ENCODE measurements around the gene TGFBR2.

The TGFBR2 gene

DNA sequence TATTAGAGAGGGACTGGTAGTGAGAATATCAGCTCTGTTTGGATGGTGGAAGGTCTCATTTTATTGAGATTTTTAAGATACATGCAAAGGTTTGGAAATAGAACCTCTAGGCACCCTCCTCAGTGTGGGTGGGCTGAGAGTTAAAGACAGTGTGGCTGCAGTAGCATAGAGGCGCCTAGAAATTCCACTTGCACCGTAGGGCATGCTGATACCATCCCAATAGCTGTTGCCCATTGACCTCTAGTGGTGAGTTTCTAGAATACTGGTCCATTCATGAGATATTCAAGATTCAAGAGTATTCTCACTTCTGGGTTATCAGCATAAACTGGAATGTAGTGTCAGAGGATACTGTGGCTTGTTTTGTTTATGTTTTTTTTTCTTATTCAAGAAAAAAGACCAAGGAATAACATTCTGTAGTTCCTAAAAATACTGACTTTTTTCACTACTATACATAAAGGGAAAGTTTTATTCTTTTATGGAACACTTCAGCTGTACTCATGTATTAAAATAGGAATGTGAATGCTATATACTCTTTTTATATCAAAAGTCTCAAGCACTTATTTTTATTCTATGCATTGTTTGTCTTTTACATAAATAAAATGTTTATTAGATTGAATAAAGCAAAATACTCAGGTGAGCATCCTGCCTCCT lies 87.2 kb downstream of the TGFBR2 start:
- DNase-seq (ENCODE audit: low read depth), result no peak

GRCh38 chr3:30694148-30694547 lies 87.7 kb downstream of the TGFBR2 start:
- DNase-seq (ENCODE audit: low read depth), result no peak

- DNase-seq (ENCODE audit: low read depth), result no peak
Observed at GRCh38 chr3:30694668-30695067, 88.3 kb downstream of the TGFBR2 start.

- DNase-seq (ENCODE audit: low read depth), result no peak
Observed at GRCh38 chr3:30695302-30696061, 89.1 kb downstream of the TGFBR2 start.

GRCh38 chr3:30696403-30696819 lies 90.0 kb downstream of the TGFBR2 start:
- DNase-seq (ENCODE audit: low read depth), result no peak

DNA sequence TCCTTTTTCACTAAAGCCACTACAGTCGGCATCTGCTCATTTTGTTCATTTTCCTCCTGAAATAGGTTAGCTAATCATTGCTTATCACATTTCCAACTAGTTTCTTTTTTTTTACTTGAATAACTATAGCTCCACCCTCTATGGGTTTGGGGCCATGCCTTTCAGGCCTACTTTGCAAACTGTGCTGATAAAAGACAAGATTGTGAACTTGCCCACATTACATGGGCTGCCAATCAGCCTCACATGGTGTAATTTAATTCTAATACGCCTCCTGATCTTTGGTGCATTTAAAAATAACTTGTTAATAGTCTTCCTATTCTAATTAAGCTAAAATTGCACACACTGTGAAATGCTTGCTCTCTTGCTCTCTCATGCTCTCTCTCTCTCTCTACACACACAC lies 90.5 kb downstream of the TGFBR2 start:
- DNase-seq (ENCODE audit: low read depth), result no peak

- no peak for DNase-seq (ENCODE audit: low read depth)
Observed at GRCh38 chr3:30698549-30698948, 92.1 kb downstream of the TGFBR2 start.

DNA sequence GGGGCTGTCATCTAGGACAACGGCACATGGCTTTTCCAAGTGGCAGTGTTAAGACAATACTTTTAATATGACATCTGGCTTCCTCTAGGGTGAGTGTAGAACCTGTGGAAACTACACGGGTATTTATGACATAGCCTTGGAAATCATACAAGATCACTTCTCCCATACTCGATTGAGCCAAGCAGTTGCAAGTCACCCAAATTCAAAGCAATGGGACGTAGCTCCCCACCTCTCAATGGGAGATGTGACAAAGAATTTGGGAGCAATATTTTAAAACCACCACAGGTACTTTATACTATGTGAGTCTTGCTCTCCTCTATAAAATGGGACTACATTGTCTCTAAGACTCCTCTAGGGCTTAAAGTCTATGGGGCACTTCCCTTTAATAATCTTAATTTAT lies 93.5 kb downstream of the TGFBR2 start:
- DNase-seq (ENCODE audit: low read depth), result no peak

DNA sequence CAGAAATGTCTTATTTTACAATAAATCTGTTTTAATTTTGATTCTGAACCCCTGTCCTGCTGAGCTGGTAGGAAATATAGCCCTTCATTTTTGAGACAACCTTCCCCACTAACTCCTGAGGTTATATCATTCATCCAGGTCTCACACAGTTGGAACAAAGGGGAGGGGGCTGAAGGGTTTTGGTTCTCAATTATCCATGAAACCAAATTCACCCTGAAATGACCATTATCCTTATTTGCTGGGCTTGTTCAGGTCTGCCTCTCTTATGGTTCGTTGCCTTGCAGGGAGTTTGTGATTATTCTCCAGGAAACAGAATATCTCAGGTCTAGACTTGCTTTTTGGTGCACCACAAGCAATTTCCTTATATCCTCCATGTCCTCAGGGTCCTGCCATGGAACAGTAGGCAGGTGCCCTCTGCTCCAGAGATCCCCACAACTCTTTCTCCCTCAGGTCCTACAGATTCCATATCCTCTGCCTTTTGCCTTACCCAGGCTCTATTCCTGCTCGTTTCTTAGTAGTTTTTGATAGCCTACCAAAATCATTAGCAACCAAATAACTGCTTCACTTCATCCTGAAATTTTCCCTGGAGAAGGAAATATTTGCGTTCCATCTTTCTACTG lies 94.4 kb downstream of the TGFBR2 start:
- no peak for DNase-seq (ENCODE audit: low read depth)

DNA sequence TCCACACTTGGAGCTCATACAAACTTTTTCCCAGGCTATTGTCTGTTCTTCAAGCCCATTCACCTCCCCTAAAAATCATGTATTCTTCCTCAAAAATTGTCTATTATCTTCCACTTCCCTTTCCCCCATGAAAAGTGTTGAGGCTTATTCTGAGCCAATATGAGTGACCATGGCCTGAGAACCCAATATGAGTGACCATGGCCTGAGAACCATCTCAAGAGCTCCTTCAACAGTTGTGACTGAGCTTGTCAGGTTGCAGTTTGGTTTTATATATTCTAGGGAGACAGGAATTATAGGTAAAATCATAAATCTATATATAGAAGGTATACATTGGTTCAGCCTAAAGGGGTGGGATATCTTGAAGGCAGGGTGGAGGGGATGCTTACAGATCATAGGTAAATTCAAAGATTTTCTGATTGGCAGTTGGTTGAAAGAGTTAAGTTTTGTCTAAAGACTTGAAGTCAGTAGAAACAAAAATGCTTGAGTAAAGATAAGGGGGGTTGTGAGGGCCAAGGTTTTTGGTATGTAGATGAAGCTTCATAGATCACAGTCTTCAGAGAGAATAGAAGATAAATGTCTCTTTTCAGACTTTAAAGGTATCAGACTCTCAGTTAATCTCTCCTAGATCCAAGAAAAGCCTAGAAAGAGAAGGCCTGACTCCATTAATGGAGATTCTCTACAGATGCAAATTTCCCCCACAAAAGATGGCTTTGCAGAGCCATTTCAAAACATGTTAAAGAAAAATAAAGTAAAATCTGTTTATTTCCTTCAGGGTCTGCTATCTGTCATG lies 95.8 kb downstream of the TGFBR2 start:
- DNase-seq (ENCODE audit: low read depth), result no peak

DNA sequence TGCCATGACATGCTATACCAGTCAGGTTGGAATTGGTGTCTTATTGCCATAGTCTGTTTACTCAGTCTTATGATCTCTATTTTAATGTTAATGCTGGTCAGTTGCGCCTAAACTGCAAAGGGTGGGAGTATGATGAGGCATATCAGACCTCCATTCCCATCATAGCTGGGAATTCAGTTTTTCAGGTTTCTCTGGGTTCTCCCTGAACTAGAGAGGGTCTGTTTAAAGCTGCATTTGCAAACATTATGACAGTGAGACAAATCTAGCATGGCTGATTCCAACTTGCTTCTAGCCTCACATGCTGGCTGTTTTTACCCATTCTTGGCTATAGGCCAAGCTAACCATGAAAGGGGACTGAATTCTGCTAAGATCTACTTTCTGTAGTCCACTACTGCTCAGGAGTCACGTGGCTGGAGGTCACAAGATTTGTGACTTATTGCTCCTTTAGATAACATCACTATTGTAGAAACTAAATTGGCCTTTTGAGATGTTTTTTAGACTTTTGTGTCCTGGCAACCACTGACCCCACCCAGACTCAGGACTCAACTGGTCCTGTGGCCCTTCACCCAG lies 96.5 kb downstream of the TGFBR2 start:
- no peak for DNase-seq (ENCODE audit: low read depth)

DNA sequence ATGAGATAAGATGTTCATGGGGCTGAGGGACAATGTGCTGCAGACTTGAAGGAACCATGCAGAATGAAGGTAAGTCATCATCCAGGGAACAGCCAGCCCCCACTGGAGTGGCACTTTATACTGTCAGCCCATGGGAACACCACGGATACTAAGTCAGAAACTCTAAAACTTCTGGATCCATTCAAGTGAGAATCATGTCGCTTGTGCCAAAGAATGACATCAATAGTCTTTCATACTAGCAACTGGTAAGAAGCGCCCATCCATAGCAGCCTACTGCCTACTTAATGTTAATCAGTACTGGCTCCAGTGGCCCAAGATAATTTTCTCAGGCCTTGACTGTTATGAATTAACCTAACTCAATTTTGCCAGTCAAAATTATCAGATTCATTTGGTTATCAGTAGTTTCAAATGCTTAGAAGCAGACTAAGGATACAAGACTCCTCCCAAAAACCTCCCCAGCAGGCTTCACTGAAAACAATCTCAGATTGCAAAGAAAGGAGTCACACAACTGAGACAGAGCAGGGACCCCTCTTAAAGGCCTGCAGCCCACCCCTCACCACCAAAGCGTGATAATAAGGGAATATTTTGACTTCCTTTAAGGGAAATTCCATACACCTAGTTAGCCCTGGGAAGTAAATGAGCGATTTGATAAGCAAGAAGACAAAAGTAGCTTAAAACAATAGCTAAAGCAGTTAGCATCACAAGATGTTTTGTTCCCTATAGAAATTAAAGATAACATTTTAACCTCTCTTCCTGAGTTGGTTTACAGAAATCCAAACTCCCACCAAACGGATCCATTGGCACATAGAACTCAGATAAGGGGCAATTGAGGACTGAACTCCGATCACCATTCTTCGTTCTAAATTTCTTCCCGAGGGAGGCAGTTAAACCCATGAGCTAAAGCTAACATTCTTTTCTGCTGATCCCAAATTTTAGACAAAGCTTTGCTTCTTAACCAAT lies 98.8 kb downstream of the TGFBR2 start:
- DNase-seq (ENCODE audit: low read depth), result no peak

GRCh38 chr3:30707825-30708224 lies 101.4 kb downstream of the TGFBR2 start:
- DNase-seq (ENCODE audit: low read depth), result no peak

DNA sequence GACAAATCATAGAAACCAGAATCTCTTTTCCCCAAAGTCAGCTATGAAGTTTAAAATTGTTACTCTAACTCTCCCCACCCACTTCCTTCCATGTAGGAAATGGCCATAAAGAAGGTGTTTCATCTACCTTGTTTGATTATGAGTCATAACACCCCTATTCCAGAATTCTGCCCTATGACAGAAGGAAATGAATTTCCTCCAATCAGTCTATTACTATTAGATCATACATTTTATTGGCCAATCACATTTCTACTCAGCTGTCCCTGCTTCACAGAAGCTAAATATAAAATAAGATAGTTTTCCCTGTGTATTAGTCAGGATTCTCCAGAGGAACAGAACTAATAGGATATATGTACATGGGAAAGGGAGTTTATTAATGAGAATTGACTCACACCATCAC lies 102.1 kb downstream of the TGFBR2 start:
- no peak for DNase-seq (ENCODE audit: low read depth)

DNA sequence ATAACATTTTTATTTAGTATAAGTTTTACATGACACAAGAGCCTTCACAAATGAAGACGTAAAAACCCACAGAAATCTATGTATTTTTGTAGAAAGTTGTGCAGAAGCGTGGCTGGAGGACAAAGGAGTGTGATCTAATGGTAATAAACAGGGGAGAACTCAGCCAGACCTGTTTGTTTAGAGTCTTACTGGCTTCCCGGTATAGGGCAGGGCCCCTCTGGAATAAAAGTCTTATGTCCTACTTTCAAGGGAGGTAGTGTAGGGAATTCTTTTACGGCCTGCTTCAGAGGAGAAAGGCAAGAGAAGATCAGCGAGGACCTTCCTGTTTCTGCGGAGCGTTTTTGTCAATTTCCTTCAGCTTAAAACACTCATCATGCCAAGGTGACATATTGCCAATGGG lies 103.6 kb downstream of the TGFBR2 start:
- no peak for DNase-seq (ENCODE audit: low read depth)

- no peak for DNase-seq (ENCODE audit: low read depth)
Observed at GRCh38 chr3:30711151-30711550, 104.8 kb downstream of the TGFBR2 start.

DNA sequence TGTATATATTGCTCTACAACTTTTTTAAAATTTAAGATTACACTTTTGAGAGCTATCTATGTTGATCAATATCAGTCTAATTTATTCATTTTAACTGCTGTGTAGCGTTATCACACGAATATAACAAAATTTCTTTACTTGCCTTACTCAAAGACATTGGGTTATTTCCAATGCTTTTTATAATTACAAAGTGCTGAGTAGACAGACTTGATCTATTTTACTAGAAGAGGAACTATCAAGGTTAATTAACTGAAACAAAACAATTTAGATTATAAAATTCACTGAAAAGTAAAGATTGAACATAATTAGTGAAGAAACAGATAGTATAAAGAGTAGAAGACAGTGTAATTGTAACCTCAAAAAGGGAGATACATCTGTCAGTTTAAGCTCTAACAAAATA lies 105.5 kb downstream of the TGFBR2 start:
- DNase-seq (ENCODE audit: low read depth), result no peak

DNA sequence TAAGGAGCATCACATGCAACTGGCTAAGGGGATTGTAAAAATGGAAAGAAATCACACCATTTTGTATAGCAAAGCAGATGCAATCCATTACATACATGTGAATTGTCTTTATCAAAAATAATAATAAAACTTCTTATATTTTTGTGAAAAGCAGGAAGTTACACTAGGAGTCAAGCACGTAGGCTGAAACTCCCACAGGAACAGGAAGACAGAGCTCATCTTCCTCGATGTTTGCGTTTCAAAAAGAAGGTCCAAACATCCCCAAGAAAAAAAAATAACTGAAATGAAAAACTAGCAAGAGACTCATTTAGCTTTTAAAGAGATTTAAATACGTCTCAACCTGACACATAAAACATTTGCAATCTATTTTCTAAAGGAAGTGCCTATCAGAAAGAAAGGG lies 106.6 kb downstream of the TGFBR2 start:
- no peak for DNase-seq (ENCODE audit: low read depth)

DNA sequence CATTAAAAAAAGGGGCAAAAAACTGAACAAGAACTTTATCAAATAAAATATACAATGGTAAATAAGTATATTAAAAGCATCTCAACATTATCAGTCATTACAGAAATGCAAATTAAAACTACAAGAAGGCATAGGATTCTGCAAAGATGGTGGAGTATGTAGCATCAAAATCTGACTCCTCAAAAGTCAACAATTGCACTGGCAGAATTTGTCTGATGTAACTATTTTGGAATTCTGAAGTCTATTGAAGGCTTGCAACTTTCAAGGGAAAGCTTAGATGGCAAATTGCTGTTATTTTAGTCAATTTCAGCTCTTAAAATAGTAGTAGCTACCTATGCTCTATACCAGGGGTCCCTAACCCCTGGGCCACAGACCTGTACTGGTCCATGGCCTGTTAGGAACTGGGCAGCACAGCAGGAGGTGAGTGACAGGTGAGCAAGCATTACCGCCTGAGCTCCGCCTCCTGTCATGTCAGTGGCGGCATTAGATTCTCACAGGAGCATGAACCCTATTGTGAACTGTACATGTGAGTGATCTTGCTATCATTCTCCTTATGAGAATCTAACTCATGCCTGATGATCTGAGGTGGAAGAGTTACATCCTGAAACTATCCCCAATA lies 107.6 kb downstream of the TGFBR2 start:
- no peak for DNase-seq (ENCODE audit: low read depth)

DNA sequence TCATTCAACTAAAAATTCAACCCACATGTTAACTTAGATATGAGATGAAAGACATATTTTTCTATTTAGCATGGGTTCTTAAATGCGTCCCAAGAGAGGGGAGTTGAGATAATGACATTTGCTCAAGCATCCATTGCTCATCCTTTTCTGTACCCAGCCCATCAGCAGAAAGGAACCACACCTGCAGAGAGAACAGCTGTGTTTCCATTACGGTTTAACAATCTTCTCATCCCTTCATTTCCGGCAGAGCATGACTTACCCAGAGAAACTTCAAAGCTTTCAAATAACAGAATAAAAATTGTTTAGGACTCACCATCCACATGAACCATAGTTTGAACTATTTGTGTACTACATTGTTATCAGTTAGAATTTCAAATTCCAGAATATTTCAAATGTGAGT lies 113.1 kb downstream of the TGFBR2 start:
- DNase-seq (ENCODE audit: low read depth), result no peak

Measured in activated T-helper 9 cell treated with anti-CD3 and anti-CD28 coated beads, Interleukin-2, amount 50 U/mL, for 16 hours (primary cell).